Frontal cortex (tissue), 4 donors: ENCODE data around the gene SYTL3. TPM values are rescaled to one million over a fixed set of nuclear protein-coding genes. Genes with fewer than 3 reads are reported as not detected.

Source experiments
- DNase-seq, 2 donors: peaks; one replicate each; pipeline ENCODE4 v3.0.0; 2012; ENCODE audit warnings: low spot score in 2 of 2
- FAIRE-seq: peaks from 2 replicates; lab custom pipeline; 2012; peaks lifted over from hg19 to GRCh38; lab: Jason Lieb, UNC
- small RNA-seq: library from RNA; depleted of rRNA; stranded (forward); fragments of <200 nt; gene quantifications from one replicate; pipeline ENCODE3, GENCODE V24; 2014
- total RNA-seq: library from RNA; depleted of rRNA; stranded (reverse); fragments of >200 nt; gene quantifications from one replicate; pipeline ENCODE4 v1.2.3, GENCODE V29; 2014
- donor health status: control.
- donor health status: control.
- donor health status: control.

The SYTL3 gene
- total RNA-seq, 1 donor from 2014 or later = 2.0 TPM

DNA sequence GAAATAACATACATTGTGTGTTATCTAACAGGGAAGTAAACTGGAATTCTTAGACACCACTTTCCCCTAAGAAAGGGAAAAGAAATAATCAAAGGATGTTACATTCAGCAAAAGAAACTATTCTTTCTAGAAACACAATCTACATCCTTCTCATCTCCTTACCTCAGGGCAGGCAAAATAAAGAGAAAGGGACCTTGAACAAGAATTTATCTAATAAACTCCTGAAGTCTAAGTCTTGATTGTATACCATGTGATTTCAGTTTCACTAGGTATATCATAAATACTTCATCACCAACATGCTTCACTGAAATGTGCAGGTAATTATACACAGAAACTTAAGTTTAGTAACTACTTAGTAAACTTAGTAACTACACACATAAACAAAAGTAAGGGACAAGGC, 154.4 kb downstream of the SYTL3 start:
- no peak for DNase-seq
- no peak for FAIRE-seq

DNA sequence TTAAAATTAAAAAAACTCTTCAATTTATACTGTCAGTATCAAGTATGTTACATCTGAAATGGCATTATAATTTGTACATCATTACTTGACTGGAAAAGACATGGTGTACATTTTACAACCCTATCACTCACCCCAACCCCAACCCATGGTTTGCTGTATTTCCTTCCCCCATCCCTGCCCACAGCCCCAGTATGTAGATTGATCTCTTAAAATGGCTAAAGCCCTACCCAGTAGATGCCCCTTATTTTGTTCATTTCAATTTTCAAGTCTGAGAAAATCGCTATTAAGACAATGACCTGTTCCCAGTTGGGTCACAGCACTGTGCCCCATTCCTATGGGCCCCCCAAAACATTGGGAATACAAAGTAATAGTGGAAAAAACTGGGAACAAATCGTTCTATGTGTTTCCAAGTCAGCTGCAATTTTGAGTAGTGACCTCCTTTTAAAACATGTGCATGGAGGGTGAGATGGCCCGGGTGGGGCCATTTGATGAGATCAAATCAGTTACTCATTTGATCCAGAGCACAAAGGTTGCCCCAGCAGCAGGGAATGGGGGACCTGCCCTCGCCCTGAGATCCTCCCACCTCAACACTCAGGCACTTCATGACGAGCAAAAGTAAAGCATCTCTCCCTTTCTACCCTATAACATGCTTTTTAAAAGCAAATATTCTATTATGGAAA, 156.0 kb downstream of the SYTL3 start:
- FAIRE-seq (no peak), DNase-seq (no peak)

- DNase-seq = no peak
Measured at GRCh38 chr6:158807515-158808441, 157.9 kb downstream of the SYTL3 start.

GRCh38 chr6:158808442-158808833, 158.6 kb downstream of the SYTL3 start:
- no peak for DNase-seq
- FAIRE-seq = no peak

More at GRCh38 chr6:158807515-158808441, 157.9 kb downstream of the SYTL3 start:
- FAIRE-seq = no peak

GRCh38 chr6:158808941-158809678, 159.3 kb downstream of the SYTL3 start:
- FAIRE-seq (no peak), DNase-seq (no peak)

DNA sequence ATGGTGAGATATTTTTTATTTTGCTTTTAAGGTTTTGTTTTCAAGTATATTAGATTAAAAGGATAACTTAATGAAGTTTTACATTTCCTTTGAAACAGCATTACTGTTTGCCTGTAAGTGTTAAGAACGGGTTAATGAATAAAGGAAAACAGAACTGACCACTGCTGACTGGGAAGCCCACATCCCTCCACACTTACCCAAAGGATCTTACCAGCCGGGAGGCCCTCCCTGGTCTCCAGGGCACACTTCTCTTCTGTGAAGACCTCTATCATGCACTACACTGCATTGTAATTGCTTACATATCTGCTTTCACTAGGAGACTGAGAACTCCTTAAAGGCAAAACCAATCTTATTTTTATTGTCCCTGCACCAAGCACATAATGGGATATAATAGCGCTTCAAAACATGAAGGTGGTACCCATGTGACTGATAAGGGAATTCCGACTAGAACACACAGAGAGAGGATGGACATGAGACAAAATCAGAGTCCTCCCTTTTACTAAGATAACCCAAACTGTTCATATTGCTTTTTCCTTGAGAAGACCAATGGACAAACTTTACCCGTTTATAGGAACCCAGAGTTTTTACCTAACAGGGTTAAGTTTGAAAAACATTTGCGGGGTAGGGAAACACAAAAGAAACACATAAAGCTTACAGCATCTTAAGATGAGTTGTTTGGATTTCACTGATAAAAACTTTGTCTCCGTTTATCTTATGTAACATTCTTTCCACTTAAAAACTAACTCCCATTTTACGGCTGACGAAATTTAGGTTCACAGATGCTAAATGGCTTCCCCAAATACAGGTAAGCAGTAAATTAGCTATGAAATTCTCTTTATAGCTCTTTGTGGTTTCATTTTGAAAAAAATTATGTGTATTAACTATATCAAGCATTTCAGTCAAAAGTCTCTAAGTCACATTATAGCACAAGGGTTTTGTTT, 160.6 kb downstream of the SYTL3 start:
- DNase-seq (no peak), FAIRE-seq (no peak)

- DNase-seq (no peak), FAIRE-seq (no peak)
Measured at GRCh38 chr6:158812611-158813010, 162.8 kb downstream of the SYTL3 start.

GRCh38 chr6:158813032-158813431, 163.2 kb downstream of the SYTL3 start:
- FAIRE-seq (no peak), DNase-seq (no peak)

Small RNAs within 50 kb of the gene (small RNA-seq; reads per million reads assigned to genes)
- gene MIR3918 (not detected), gene MIR7161 (not detected)

Other genes starting within 250 kb of the SYTL3 start
- 64.0 TPM for gene TMEM181, start 90.0 kb upstream of the SYTL3 start, total RNA-seq
- gene DYNLT1, start 5.3 kb upstream of the SYTL3 start, total RNA-seq = 62.8 TPM
- 114 TPM for gene EZR, start 169.3 kb downstream of the SYTL3 start, total RNA-seq